ENCODE results near the gene UTY.

- TF ChIP-seq CTCF (IDR thresholded peaks at IDR 0.05; ENCODE audit: low read length) (no peak), EZH2 (IDR thresholded peaks at IDR 0.05; ENCODE audit: borderline replicate concordance, low read length) (no peak)
These were observed 149.2 kb downstream of the UTY start for GRCh38 chrY:13330651-13331050.
